SK-N-MC (cell line): ENCODE measurements around the gene RAB37.

Experiments
- FOXP2 ChIP-seq: optimal IDR thresholded peaks from 2 replicates; pipeline ENCODE3; 2011; ENCODE audit warnings: mild to moderate bottlenecking, moderate library complexity; ENCODE audit not compliant: insufficient read depth; ENCODE audit errors: extremely low read length, control extremely low read depth
- POLR2AphosphoS5 ChIP-seq: IDR thresholded peaks from 2 replicates; pipeline ENCODE4 v1.6.1; 2012; ENCODE audit warnings: mild to moderate bottlenecking, low read depth, low read length, borderline replicate concordance

DNA sequence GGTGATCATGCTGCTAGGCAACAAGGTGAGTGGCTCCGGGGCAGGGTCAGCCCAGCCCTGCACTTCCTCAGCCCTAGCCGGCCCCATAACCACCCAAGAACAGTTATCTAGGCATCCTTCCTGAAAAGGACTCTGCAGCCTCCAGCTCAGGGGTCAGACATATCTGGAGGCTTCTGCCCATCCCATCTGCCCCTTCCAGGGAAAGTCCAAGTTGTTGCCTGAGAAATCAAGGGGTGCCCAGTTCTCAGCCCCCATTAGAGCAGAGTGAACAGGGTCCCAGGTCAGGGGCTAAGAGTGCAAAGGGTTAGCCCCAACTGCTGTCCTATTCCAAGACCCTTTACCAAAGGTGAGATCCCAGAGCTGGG lies 7.3 kb downstream of the RAB37 start:
- TF ChIP-seq POLR2AphosphoS5 (no peak), FOXP2 (no peak)
